GM23338 (cell line): ENCODE measurements around the gene DAAM1. TPM values are rescaled to one million over a fixed set of nuclear protein-coding genes. Genes with fewer than 3 reads are reported as not detected.

Experiments used
- ATAC-seq: fragments of 200-7000 bp; cut with Tn5 transposase; 3 replicates; pipeline ENCODE4 v1.9.1; 2020
- DNase-seq: peaks from one replicate; pipeline ENCODE4 v3.0.0-alpha.2; 2015; ENCODE audit warnings: low spot score
- H2AFZ ChIP-seq: fragments of 200-600 bp; sonication (generic); 2 replicates; pipeline ENCODE4 v1.8.0; 2016; ENCODE audit warnings: antibody characterized with exemption, mild to moderate bottlenecking, moderate library complexity
- H3F3A ChIP-seq: fragments of 200-600 bp; sonication (generic); replicated peaks from 2 replicates; pipeline ENCODE4 v1.8.0; 2017; ENCODE audit warnings: antibody characterized with exemption, mixed run types, low read depth
- H3K27ac ChIP-seq: fragments of 200-600 bp; sonication (generic); 2 replicates; pipeline ENCODE4 v1.6.1; 2016; ENCODE audit warnings: low read depth
- H3K27me3 ChIP-seq: fragments of 200-600 bp; sonication (generic); 2 replicates; pipeline ENCODE4 v1.8.0; 2016; ENCODE audit warnings: mild to moderate bottlenecking, mixed run types, moderate library complexity; ENCODE audit not compliant: insufficient read depth
- H3K36me3 ChIP-seq: fragments of 200-600 bp; sonication (generic); 2 replicates; pipeline ENCODE4 v1.8.0; 2016; ENCODE audit warnings: mild to moderate bottlenecking; ENCODE audit not compliant: insufficient read depth
- H3K4me1 ChIP-seq: fragments of 200-600 bp; sonication (generic); 2 replicates; pipeline ENCODE4 v1.8.0; 2016; ENCODE audit warnings: mild to moderate bottlenecking, moderate library complexity; ENCODE audit not compliant: insufficient read depth
- H3K4me2 ChIP-seq: fragments of 200-600 bp; sonication (generic); 2 replicates; pipeline ENCODE4 v1.7.1; 2017; ENCODE audit warnings: mixed run types
- H3K4me3 ChIP-seq: fragments of 200-600 bp; sonication (generic); 2 replicates; pipeline ENCODE4 v1.6.1; 2016; ENCODE audit warnings: mixed run types
- H3K79me2 ChIP-seq: fragments of 200-600 bp; sonication (generic); replicated peaks from 2 replicates; pipeline ENCODE4 v1.8.0; 2017; ENCODE audit warnings: mild to moderate bottlenecking; ENCODE audit not compliant: insufficient read depth
- H3K9me2 ChIP-seq: fragments of 200-600 bp; sonication (generic); 2 replicates; pipeline ENCODE4 v1.8.0; 2017; ENCODE audit not compliant: insufficient read depth
- H4K20me1 ChIP-seq: fragments of 200-600 bp; sonication (generic); replicated peaks from 2 replicates; pipeline ENCODE4 v1.8.0; 2017; ENCODE audit warnings: mild to moderate bottlenecking; ENCODE audit not compliant: insufficient read depth
- H3K27ac Mint-ChIP-seq: 2 replicates; pipeline ENCODE4 v1.8.0; 2020; ENCODE audit warnings: inconsistent platforms, mild to moderate bottlenecking, moderate library complexity, mixed read lengths
- H3K27me3 Mint-ChIP-seq: 3 replicates; pipeline ENCODE4 v1.8.0; 2022; ENCODE audit warnings: low read depth, mild to moderate bottlenecking, moderate library complexity, mixed read lengths, inconsistent platforms; ENCODE audit not compliant: insufficient read depth, poor library complexity
- H3K36me3 Mint-ChIP-seq: 3 replicates; pipeline ENCODE4 v1.8.0; 2021; ENCODE audit warnings: low read depth, mild to moderate bottlenecking, inconsistent platforms, moderate library complexity, mixed read lengths
- H3K4me1 Mint-ChIP-seq: 3 replicates; pipeline ENCODE4 v1.8.0; 2020; ENCODE audit warnings: mild to moderate bottlenecking, inconsistent platforms, mixed read lengths
- H3K4me3 Mint-ChIP-seq: 3 replicates; pipeline ENCODE4 v1.8.0; 2021; ENCODE audit warnings: moderate library complexity, mild to moderate bottlenecking, inconsistent platforms, mixed read lengths
- H3K9me3 Mint-ChIP-seq: 3 replicates; pipeline ENCODE4 v1.8.0; 2020; ENCODE audit warnings: moderate library complexity, mild to moderate bottlenecking, inconsistent platforms, mixed read lengths
- EZH2 ChIP-seq: fragments of 200-600 bp; sonication (generic); IDR thresholded peaks from one replicate; pipeline ENCODE4 v1.8.0; 2017; ENCODE audit warnings: antibody characterized with exemption, mild to moderate bottlenecking, low read depth; ENCODE audit not compliant: unreplicated experiment
- STAT1 ChIP-seq: IDR thresholded peaks from one replicate; pipeline ENCODE4 v1.6.1; 2016; ENCODE audit warnings: antibody characterized with exemption; ENCODE audit not compliant: unreplicated experiment
- ZNF462 ChIP-seq: fragments of 250-450 bp; sonication (Bioruptor Pico); IDR thresholded peaks from 2 replicates; pipeline ENCODE4 v1.5.0; 2020; ENCODE audit warnings: mild to moderate bottlenecking, moderate library complexity
- polyA plus RNA-seq: library from polyadenylated mRNA; unstranded; fragments of >200 nt; fragmentation: Nextera tagmentation; extraction: Ambion mirVana; gene quantifications from 2 replicates; pipeline ENCODE4 v1.2.1, GENCODE V29; 2016
- total RNA-seq: library from RNA; depleted of rRNA; stranded (reverse); fragments of >200 nt; shearing (Covaris generic); gene quantifications from 2 replicates; pipeline ENCODE4 v1.2.3, GENCODE V29; 2014

DAAM1 gene
- total and polyA plus RNA-seq, 2 experiments from 2014 or later = 36.3 to 42.1 TPM

- peaks cover 24% of the 10 kb centered on the region for H3K27me3 ChIP-seq
- H3K4me1 Mint-ChIP-seq = peaks cover 13% of the 10 kb centered on the region
- H3K36me3 ChIP-seq = no peaks in the 10 kb centered on the region
- peaks cover under 1% of the 10 kb centered on the region for H3K79me2 ChIP-seq
- H3K4me3 ChIP-seq = no peak overlapping the region
- H3F3A ChIP-seq = no peaks in the 10 kb centered on the region
- ATAC-seq = no peak
- no peak for TF ChIP-seq STAT1
- no peak for TF ChIP-seq ZNF462 (CRISPR knock-in tag)
- no peak for TF ChIP-seq EZH2
- no peak overlapping the region for H3K4me3 Mint-ChIP-seq
- H3K9me3 Mint-ChIP-seq = no peaks in the 10 kb centered on the region; the same call in 2 of the 3 replicates
- no peak overlapping the region for H3K27ac ChIP-seq
- no peak for DNase-seq
- no peaks in the 10 kb centered on the region for H4K20me1 ChIP-seq
- no peak overlapping the region for H3K4me2 ChIP-seq
- H3K27me3 Mint-ChIP-seq = peaks cover 6% of the 10 kb centered on the region
- H3K4me1 ChIP-seq = peaks cover 9% of the 10 kb centered on the region
- no peak overlapping the region for H3K27ac Mint-ChIP-seq
- no peaks in the 10 kb centered on the region for H3K36me3 Mint-ChIP-seq
- no peak overlapping the region for H2AFZ ChIP-seq
- H3K9me2 ChIP-seq = 0 out of 2 replicates have a peak, but pooled peaks cover 3% of the 10 kb centered on the region
Observed at GRCh38 chr14:59185676-59186075, 2.8 kb upstream of the DAAM1 start.

- H3K4me1 ChIP-seq = peaks cover 12% of the 10 kb centered on the region
- Mint-ChIP-seq H3K4me1 (peaks cover 16% of the 10 kb centered on the region), H3K27ac (no peak overlapping the region), H3K36me3 (no peaks in the 10 kb centered on the region), H3K4me3 (no peak overlapping the region), H3K9me3 (no peaks in the 10 kb centered on the region; the same call in 2 of the 3 replicates), H3K27me3 (peaks cover 6% of the 10 kb centered on the region)
- no peaks in the 10 kb centered on the region for H4K20me1 ChIP-seq
- H2AFZ ChIP-seq = no peak overlapping the region
- H3K27me3 ChIP-seq = peaks cover 24% of the 10 kb centered on the region
- no peak overlapping the region for H3K27ac ChIP-seq
- DNase-seq = no peak
- no peak overlapping the region for H3K4me3 ChIP-seq
- no peaks in the 10 kb centered on the region for H3F3A ChIP-seq
- H3K36me3 ChIP-seq = no peaks in the 10 kb centered on the region
- H3K9me2 ChIP-seq = 0 out of 2 replicates have a peak, but pooled peaks cover 3% of the 10 kb centered on the region
- H3K79me2 ChIP-seq = peaks cover 7% of the 10 kb centered on the region
- no peak for TF ChIP-seq ZNF462 (CRISPR knock-in tag)
- H3K4me2 ChIP-seq = no peak overlapping the region
- ATAC-seq = no peak
Observed at GRCh38 chr14:59186306-59186705, 2.2 kb upstream of the DAAM1 start.
